IMR-90 (cell line): ENCODE measurements around the gene IL37. TPM values are rescaled to one million over a fixed set of nuclear protein-coding genes. Genes with fewer than 3 reads are reported as not detected.

ENCODE experiments used
- ATAC-seq: fragments of 200-7000 bp; cut with Tn5 transposase; 2 replicates; pipeline ENCODE4 v1.9.1; 2020; ENCODE audit warnings: low read depth, mild to moderate bottlenecking, moderate library complexity
- BruUV-seq: library from RNA; stranded (reverse); fragments of 400-500 nt; replicated peaks from 2 replicates; lab custom pipeline; 2021; lab: Mats Ljungman, UMichigan
- CTCF ChIA-PET: fragments of 300-600 bp; formaldehyde crosslinking; extraction: SDS; loops from one replicate; lab custom pipeline; 2021; ENCODE audit warnings: antibody characterized with exemption; lab: Yijun Ruan, JAX
- POLR2A ChIA-PET: fragments of 300-600 bp; sonication (Branson Sonifier 250); formaldehyde crosslinking; loops from one replicate; lab custom pipeline; 2022; ENCODE audit warnings: antibody characterized with exemption; ENCODE audit not compliant: unreplicated experiment; lab: Charles Lee
- DNase-seq: peaks from one replicate; pipeline ENCODE4 v3.0.0; 2013
- H2AFZ ChIP-seq: replicated peaks from 2 replicates; pipeline ENCODE3; 2013; ENCODE audit warnings: low read length, mild to moderate bottlenecking; ENCODE audit not compliant: poor library complexity
- H2AK5ac ChIP-seq: 2 replicates; pipeline ENCODE4 v1.6.1; 2013; ENCODE audit warnings: low read depth, low read length, inconsistent platforms
- H2AK9ac ChIP-seq: replicated peaks from 2 replicates; pipeline ENCODE3; 2013; ENCODE audit warnings: mild to moderate bottlenecking, low read depth, low read length, moderate library complexity; ENCODE audit not compliant: poor library complexity
- H2BK120ac ChIP-seq: 2 replicates; pipeline ENCODE4 v1.6.1; 2013; ENCODE audit warnings: low read depth, low read length, inconsistent platforms
- H2BK15ac ChIP-seq: 3 replicates; pipeline ENCODE4 v1.6.1; 2013; ENCODE audit warnings: low read depth, low read length, inconsistent platforms
- H2BK20ac ChIP-seq: 2 replicates; pipeline ENCODE4 v1.6.1; 2013; ENCODE audit warnings: low read depth, mild to moderate bottlenecking, inconsistent platforms, low read length, moderate library complexity
- H2BK5ac ChIP-seq: 2 replicates; pipeline ENCODE4 v1.6.1; 2013; ENCODE audit warnings: mild to moderate bottlenecking, low read depth, low read length, inconsistent platforms; ENCODE audit not compliant: poor library complexity, severe bottlenecking
- H3K14ac ChIP-seq: replicated peaks from 2 replicates; pipeline ENCODE4 v1.6.1; 2013; ENCODE audit warnings: low read depth, low read length, inconsistent platforms
- H3K18ac ChIP-seq: 2 replicates; pipeline ENCODE4 v1.6.1; 2013; ENCODE audit warnings: low read depth, low read length, control low read depth
- H3K23ac ChIP-seq: 2 replicates; pipeline ENCODE4 v1.6.1; 2013; ENCODE audit warnings: low read depth, low read length, inconsistent platforms
- H3K27ac ChIP-seq: 2 replicates; pipeline ENCODE4 v1.5.1; 2013; ENCODE audit warnings: mild to moderate bottlenecking, control low read depth, low read length; ENCODE audit not compliant: insufficient read depth
- H3K27me3 ChIP-seq: 2 replicates; pipeline ENCODE4 v1.6.1; 2013; ENCODE audit warnings: low read length; ENCODE audit not compliant: control insufficient read depth, insufficient read depth
- H3K36me3 ChIP-seq: 2 replicates; pipeline ENCODE4 v1.6.1; 2013; ENCODE audit warnings: low read length, mixed read lengths; ENCODE audit not compliant: control insufficient read depth, insufficient read depth
- H3K4ac ChIP-seq: 2 replicates; pipeline ENCODE4 v1.6.1; 2013; ENCODE audit warnings: low read depth, low read length, inconsistent platforms
- H3K4me1 ChIP-seq: 2 replicates; pipeline ENCODE4 v1.6.1; 2013; ENCODE audit warnings: low read length, mixed read lengths; ENCODE audit not compliant: control insufficient read depth, insufficient read depth
- H3K4me2 ChIP-seq: 2 replicates; pipeline ENCODE4 v1.6.1; 2013; ENCODE audit warnings: low read depth, mild to moderate bottlenecking, control low read depth, low read length, moderate library complexity
- H3K4me3 ChIP-seq: 2 replicates; pipeline ENCODE4 v1.5.1; 2013; ENCODE audit warnings: low read depth, mild to moderate bottlenecking, control low read depth, low read length, moderate library complexity; ENCODE audit not compliant: insufficient read depth
- H3K56ac ChIP-seq: 2 replicates; pipeline ENCODE4 v1.6.1; 2013; ENCODE audit warnings: low read length, inconsistent platforms; ENCODE audit not compliant: insufficient read depth; ENCODE audit errors: extremely low read depth
- H3K79me1 ChIP-seq, 2 experiments: 2 replicates each; pipeline ENCODE4 v1.6.1; 2013; ENCODE audit warnings: low read length in 2 of 2, inconsistent platforms in 1 of 2, low read depth in 1 of 2
- H3K9ac ChIP-seq: 2 replicates; pipeline ENCODE4 v1.6.1; 2013; ENCODE audit warnings: low read depth, low read length, control low read depth
- H3K9me1 ChIP-seq: 2 replicates; pipeline ENCODE4 v1.6.1; 2013; ENCODE audit warnings: low read length, inconsistent platforms; ENCODE audit not compliant: insufficient read depth
- H3K9me3 ChIP-seq: 2 replicates; pipeline ENCODE4 v1.6.1; 2013; ENCODE audit warnings: low read length; ENCODE audit not compliant: control insufficient read depth, insufficient read depth
- H4K20me1 ChIP-seq: 2 replicates; pipeline ENCODE4 v1.6.1; 2013; ENCODE audit warnings: low read length, inconsistent platforms; ENCODE audit not compliant: insufficient read depth
- H4K5ac ChIP-seq: 2 replicates; pipeline ENCODE4 v1.6.1; 2013; ENCODE audit warnings: mild to moderate bottlenecking, low read depth, low read length, control low read depth
- H4K8ac ChIP-seq, 2 experiments: 2 replicates each; pipeline ENCODE4 v1.6.1; 2013; ENCODE audit warnings: low read depth in 2 of 2, low read length in 2 of 2, control low read depth in 1 of 2, inconsistent platforms in 1 of 2
- H4K91ac ChIP-seq: 2 replicates; pipeline ENCODE4 v1.6.1; 2013; ENCODE audit warnings: low read depth, low read length, inconsistent platforms; ENCODE audit not compliant: insufficient read depth
- WGBS, 2 experiments: methylation state at CpG; one replicate each; pipeline versions ENCODE4 v1.1.5 to v1.1.7; 2013; ENCODE audit warnings: missing lambda C conversion rate in 2 of 2; ENCODE audit not compliant: insufficient read length in 1 of 2; ENCODE audit errors: extremely low coverage in 2 of 2; 5-methylcytosine and 5-hydroxymethylcytosine counted together
- dilution Hi-C: fragments of 300-500 bp; cut with HindIII; formaldehyde crosslinking; loops from one replicate; pipeline ENCODE4 v1.14.3; 2018; ENCODE audit warnings: low sequenced_read_pairs; ENCODE audit not compliant: unreplicated experiment
- in situ Hi-C: fragments of 300-500 bp; cut with MboI; formaldehyde crosslinking; loops from 3 replicates; pipeline ENCODE4 v1.14.3; 2019; ENCODE audit warnings: low sequenced_read_pairs, inconsistent platforms, mixed read lengths
- intact Hi-C: fragments of 100-400 bp; cut with micrococcal nuclease; formaldehyde crosslinking; loops from 2 replicates; pipeline ENCODE4 v1.10.0; 2022
- polyA plus RNA-seq, 3 experiments: library from polyadenylated mRNA; depleted of rRNA; stranded (reverse); fragments of >200 nt; gene quantifications; 2 replicates each; pipeline ENCODE4 v1.2.3, GENCODE V29; 2012; ENCODE audit warnings: low replicate concordance in 1 of 3
- total RNA-seq: library from RNA; depleted of rRNA; stranded (reverse); fragments of >200 nt; gene quantifications from 2 replicates; pipeline ENCODE4 v1.2.3, GENCODE V29; 2012
- TF ChIP-seq, protein P1 (sequence below): fragments of 150-350 bp; IDR thresholded peaks from 2 replicates; pipeline ENCODE4 v1.6.1; 2016; ENCODE audit warnings: low read depth, mild to moderate bottlenecking, low read length, moderate library complexity, borderline replicate concordance
- TF ChIP-seq, protein P2 (sequence below): fragments of 150-350 bp; IDR thresholded peaks from 2 replicates; pipeline ENCODE4 v1.6.1; 2017; ENCODE audit warnings: mild to moderate bottlenecking, antibody characterized with exemption, low read length, low read depth

IL37 gene
- total and polyA plus RNA-seq, 2 of the 4 experiments (the other 2 are of a cell fraction): 0.15 TPM; not detected in 1

DNA sequence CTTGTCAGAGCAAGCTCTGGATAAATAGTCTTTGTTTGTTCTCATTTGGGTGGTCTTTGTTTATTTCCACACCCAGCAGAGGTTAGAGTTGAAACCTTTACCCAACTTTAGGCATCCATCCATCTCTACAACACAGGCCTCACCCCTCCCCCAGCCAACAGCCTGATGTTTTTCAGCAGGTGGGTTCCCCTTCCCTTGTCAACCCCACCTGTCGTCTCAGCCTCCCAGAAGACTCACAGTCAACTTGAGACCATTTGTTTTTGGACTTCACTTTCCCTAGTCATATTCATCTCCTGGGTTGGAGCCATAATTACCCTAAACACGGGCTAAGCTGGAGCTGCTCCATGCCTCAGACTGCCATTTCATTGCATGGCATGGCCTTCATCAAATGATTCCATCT lies 35.1 kb downstream of the IL37 start:
- Histone ChIP-seq H3K56ac (no peak overlapping the region), H2AK9ac (no peak overlapping the region), H3K23ac (no peak overlapping the region), H3K18ac (no peak overlapping the region), H2BK15ac (no peak overlapping the region), H3K4ac (no peak overlapping the region), H3K36me3 (no peaks in the 10 kb centered on the region), H2BK20ac (no peak overlapping the region), H3K4me1 (no peaks in the 10 kb centered on the region), H3K79me1 (no peaks in the 10 kb centered on the region), H2AFZ (no peak overlapping the region), H3K9me3 (peaks cover 12% of the 10 kb centered on the region), H3K14ac (no peak overlapping the region), H4K20me1 (no peaks in the 10 kb centered on the region), H2BK5ac (no peak overlapping the region), H2AK5ac (no peak overlapping the region), H2BK120ac (no peak overlapping the region), H3K27ac (no peak overlapping the region), H4K8ac (no peak overlapping the region), H3K4me2 (no peak overlapping the region), H3K9me1 (no peaks in the 10 kb centered on the region), H4K5ac (no peak overlapping the region), H4K91ac (no peak overlapping the region), H3K27me3 (peaks cover 21% of the 10 kb centered on the region), H3K9ac (no peak overlapping the region), H3K4me3 (no peak overlapping the region)
- ChIA-PET CTCF (no interaction called here), POLR2A (no interaction called here)
- no peak for DNase-seq
- TF ChIP-seq, protein P1, sequence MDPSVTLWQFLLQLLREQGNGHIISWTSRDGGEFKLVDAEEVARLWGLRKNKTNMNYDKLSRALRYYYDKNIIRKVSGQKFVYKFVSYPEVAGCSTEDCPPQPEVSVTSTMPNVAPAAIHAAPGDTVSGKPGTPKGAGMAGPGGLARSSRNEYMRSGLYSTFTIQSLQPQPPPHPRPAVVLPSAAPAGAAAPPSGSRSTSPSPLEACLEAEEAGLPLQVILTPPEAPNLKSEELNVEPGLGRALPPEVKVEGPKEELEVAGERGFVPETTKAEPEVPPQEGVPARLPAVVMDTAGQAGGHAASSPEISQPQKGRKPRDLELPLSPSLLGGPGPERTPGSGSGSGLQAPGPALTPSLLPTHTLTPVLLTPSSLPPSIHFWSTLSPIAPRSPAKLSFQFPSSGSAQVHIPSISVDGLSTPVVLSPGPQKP: no peak
- TF ChIP-seq, protein P2, sequence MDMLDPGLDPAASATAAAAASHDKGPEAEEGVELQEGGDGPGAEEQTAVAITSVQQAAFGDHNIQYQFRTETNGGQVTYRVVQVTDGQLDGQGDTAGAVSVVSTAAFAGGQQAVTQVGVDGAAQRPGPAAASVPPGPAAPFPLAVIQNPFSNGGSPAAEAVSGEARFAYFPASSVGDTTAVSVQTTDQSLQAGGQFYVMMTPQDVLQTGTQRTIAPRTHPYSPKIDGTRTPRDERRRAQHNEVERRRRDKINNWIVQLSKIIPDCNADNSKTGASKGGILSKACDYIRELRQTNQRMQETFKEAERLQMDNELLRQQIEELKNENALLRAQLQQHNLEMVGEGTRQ: no peak
- intact Hi-C loops (loop anchor here (10.0 kb wide), 1 partner anchor 321 kb away; no protein-coding TSS in a partner anchor), dilution Hi-C loops (no loop called here), in situ Hi-C loops (loop anchor here (5.0 to 10.0 kb wide), 2 partner anchors 194 to 321 kb away; no protein-coding TSS in a partner anchor)
- BruUV-seq: no TSS peak
- no peak for ATAC-seq
- WGBS, 2 experiments: 15% methylated on average over 2 of the region's 2 CpGs; no CpG with 5 or more reads in 1 of the 2 experiments
